D721Med (cell line): ENCODE measurements around the gene ZDHHC8.

Source experiments
- DNase-seq: peaks from one replicate; pipeline ENCODE4 v3.0.0; 2011; ENCODE audit warnings: low spot score; ENCODE audit not compliant: insufficient read length
- FAIRE-seq: peaks from 2 replicates; lab custom pipeline; 2011; peaks lifted over from hg19 to GRCh38; lab: Jason Lieb, UNC
- TF ChIP-seq, protein P1 (sequence below): IDR thresholded peaks from 2 replicates; pipeline ENCODE4 v1.5.1; 2012; ENCODE audit warnings: mild to moderate bottlenecking, control low read depth; ENCODE audit not compliant: insufficient read depth; ENCODE audit errors: missing control alignments

ZDHHC8 gene

GRCh38 chr22:20107471-20107901 lies 24.1 kb upstream of the ZDHHC8 start:
- DNase-seq (no peak), FAIRE-seq (no peak)
- TF ChIP-seq, protein P1, sequence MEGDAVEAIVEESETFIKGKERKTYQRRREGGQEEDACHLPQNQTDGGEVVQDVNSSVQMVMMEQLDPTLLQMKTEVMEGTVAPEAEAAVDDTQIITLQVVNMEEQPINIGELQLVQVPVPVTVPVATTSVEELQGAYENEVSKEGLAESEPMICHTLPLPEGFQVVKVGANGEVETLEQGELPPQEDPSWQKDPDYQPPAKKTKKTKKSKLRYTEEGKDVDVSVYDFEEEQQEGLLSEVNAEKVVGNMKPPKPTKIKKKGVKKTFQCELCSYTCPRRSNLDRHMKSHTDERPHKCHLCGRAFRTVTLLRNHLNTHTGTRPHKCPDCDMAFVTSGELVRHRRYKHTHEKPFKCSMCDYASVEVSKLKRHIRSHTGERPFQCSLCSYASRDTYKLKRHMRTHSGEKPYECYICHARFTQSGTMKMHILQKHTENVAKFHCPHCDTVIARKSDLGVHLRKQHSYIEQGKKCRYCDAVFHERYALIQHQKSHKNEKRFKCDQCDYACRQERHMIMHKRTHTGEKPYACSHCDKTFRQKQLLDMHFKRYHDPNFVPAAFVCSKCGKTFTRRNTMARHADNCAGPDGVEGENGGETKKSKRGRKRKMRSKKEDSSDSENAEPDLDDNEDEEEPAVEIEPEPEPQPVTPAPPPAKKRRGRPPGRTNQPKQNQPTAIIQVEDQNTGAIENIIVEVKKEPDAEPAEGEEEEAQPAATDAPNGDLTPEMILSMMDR = no peak

GRCh38 chr22:20107951-20108756 lies 23.4 kb upstream of the ZDHHC8 start:
- DNase-seq (no peak), FAIRE-seq (no peak)
- TF ChIP-seq, protein P1 = no peak

- TF ChIP-seq, protein P1 = no peak
- DNase-seq (no peak), FAIRE-seq (no peak)
Measured at GRCh38 chr22:20108757-20109230, 22.8 kb upstream of the ZDHHC8 start.

- TF ChIP-seq, protein P1 = no peak
- FAIRE-seq = no peak
- no peak for DNase-seq
Measured at GRCh38 chr22:20109411-20110358, 21.9 kb upstream of the ZDHHC8 start.

- FAIRE-seq = no peak
- DNase-seq = no peak
- TF ChIP-seq, protein P1 = no peak
Measured at GRCh38 chr22:20110359-20110985, 21.1 kb upstream of the ZDHHC8 start.

- FAIRE-seq = no peak
- DNase-seq = no peak
- TF ChIP-seq, protein P1 = peak; percentile 24
Measured at GRCh38 chr22:20111045-20111688, 20.4 kb upstream of the ZDHHC8 start.
